ENCODE results near the gene SIM1. TPM values are rescaled to one million over a fixed set of nuclear protein-coding genes. Genes with fewer than 3 reads are reported as not detected.

SIM1 gene
- total RNA-seq, 1 donor from 2014 or later, result not detected

- no peaks in the 10 kb centered on the region for H3K27me3 Mint-ChIP-seq
Observed at GRCh38 chr6:100382031-100382430, 82.7 kb downstream of the SIM1 start.

GRCh38 chr6:100381111-100381510, 83.6 kb downstream of the SIM1 start:
- ChIA-PET POLR2A (no interaction called here), CTCF (no interaction called here)
- TF ChIP-seq CTCF (IDR thresholded peaks at IDR 0.05), result no peak
- Mint-ChIP-seq H3K36me3 (ENCODE audit: low read depth) (no peaks in the 10 kb centered on the region), H3K27me3 (no peaks in the 10 kb centered on the region), H3K4me3 (no peak overlapping the region), H3K9me3 (no peaks in the 10 kb centered on the region), H3K27ac (no peak overlapping the region), H3K4me1 (no peaks in the 10 kb centered on the region)
- intact Hi-C loops (cut with micrococcal nuclease), result no loop called here
- no peak for ATAC-seq (ENCODE audit: low read depth)
- no peak for DNase-seq

More at GRCh38 chr6:100382031-100382430, 82.7 kb downstream of the SIM1 start:
- no peaks in the 10 kb centered on the region for H3K9me3 Mint-ChIP-seq
- DNase-seq (no peak), ATAC-seq (ENCODE audit: low read depth) (no peak)
- intact Hi-C loops (cut with micrococcal nuclease), result no loop called here
- ChIA-PET POLR2A (no interaction called here), CTCF (no interaction called here)
- no peaks in the 10 kb centered on the region for H3K36me3 Mint-ChIP-seq (ENCODE audit: low read depth)
- H3K27ac Mint-ChIP-seq, result no peak overlapping the region
- TF ChIP-seq CTCF (IDR thresholded peaks at IDR 0.05), result no peak
- H3K4me3 Mint-ChIP-seq, result no peak overlapping the region
- no peaks in the 10 kb centered on the region for H3K4me1 Mint-ChIP-seq

- intact Hi-C loops (cut with micrococcal nuclease), result no loop called here
- Mint-ChIP-seq H3K4me1 (no peaks in the 10 kb centered on the region), H3K27me3 (no peaks in the 10 kb centered on the region), H3K4me3 (no peak overlapping the region), H3K36me3 (ENCODE audit: low read depth) (no peaks in the 10 kb centered on the region), H3K9me3 (no peaks in the 10 kb centered on the region), H3K27ac (no peak overlapping the region)
- DNase-seq (no peak), ATAC-seq (ENCODE audit: low read depth) (no peak)
- ChIA-PET POLR2A (no interaction called here), CTCF (no interaction called here)
- no peak for TF ChIP-seq CTCF (IDR thresholded peaks at IDR 0.05)
Observed at GRCh38 chr6:100379386-100379785, 85.3 kb downstream of the SIM1 start.

- intact Hi-C loops (cut with micrococcal nuclease), result no loop called here
Observed at GRCh38 chr6:100378576-100378975, 86.1 kb downstream of the SIM1 start.

GRCh38 chr6:100376103-100376502, 88.6 kb downstream of the SIM1 start:
- Mint-ChIP-seq H3K4me3 (no peak overlapping the region), H3K4me1 (no peaks in the 10 kb centered on the region), H3K27ac (no peak overlapping the region), H3K27me3 (no peaks in the 10 kb centered on the region), H3K36me3 (ENCODE audit: low read depth) (no peaks in the 10 kb centered on the region), H3K9me3 (no peaks in the 10 kb centered on the region)
- intact Hi-C loops (cut with micrococcal nuclease), result no loop called here
- CTCF ChIA-PET, result no interaction called here
- ATAC-seq (ENCODE audit: low read depth) (no peak), DNase-seq (no peak)
- no peak for TF ChIP-seq CTCF (IDR thresholded peaks at IDR 0.05)
- POLR2A ChIA-PET, result no interaction called here

More at GRCh38 chr6:100378576-100378975, 86.1 kb downstream of the SIM1 start:
- CTCF ChIA-PET, result no interaction called here
- Mint-ChIP-seq H3K36me3 (ENCODE audit: low read depth) (no peaks in the 10 kb centered on the region), H3K4me3 (no peak overlapping the region), H3K4me1 (no peaks in the 10 kb centered on the region), H3K27ac (no peak overlapping the region), H3K27me3 (no peaks in the 10 kb centered on the region), H3K9me3 (no peaks in the 10 kb centered on the region)
- DNase-seq (no peak), ATAC-seq (ENCODE audit: low read depth) (no peak)
- TF ChIP-seq CTCF (IDR thresholded peaks at IDR 0.05), result no peak
- POLR2A ChIA-PET, result no interaction called here
